ENCODE results near the gene CASP8AP2.

GRCh38 chr6:89858041-89858440 lies 28.4 kb downstream of the CASP8AP2 start:
- TF ChIP-seq CTCF (IDR thresholded peaks at IDR 0.05) = no peak
- TF ChIP-seq EZH2phosphoT487 (IDR thresholded peaks at IDR 0.05) = no peak
